K562 (cell line): ENCODE results near the gene P3H1. TPM values are rescaled to one million over a fixed set of nuclear protein-coding genes. Genes with fewer than 3 reads are reported as not detected.

Experiments used
- ARID1B ChIP-seq: fragments of 450-650 bp; IDR thresholded peaks from 2 replicates; pipeline ENCODE4 v1.6.1; 2016; ENCODE audit warnings: antibody characterized with exemption, mild to moderate bottlenecking, inconsistent platforms
- CBFA2T2 ChIP-seq: fragments of 450-650 bp; conservative IDR thresholded peaks from 2 replicates; pipeline ENCODE4 v1.6.1; 2017; ENCODE audit warnings: mild to moderate bottlenecking
- FIP1L1 ChIP-seq: fragments of 200-400 bp; formaldehyde crosslinking; IDR thresholded peaks from 2 replicates; pipeline ENCODE4 v1.6.1; 2018; ENCODE audit warnings: mild to moderate bottlenecking, low read depth, low read length; ENCODE audit not compliant: poor library complexity, severe bottlenecking
- KDM1A ChIP-seq, 2 experiments: fragments of 450-650 bp; IDR thresholded peaks; 2 replicates each; pipeline ENCODE4 v1.6.1; 2016; ENCODE audit warnings: mild to moderate bottlenecking in 2 of 2
- MTF1 ChIP-seq: fragments of 250-450 bp; sonication (Bioruptor Pico); IDR thresholded peaks from 2 replicates; pipeline ENCODE4 v1.9.0; 2021; ENCODE audit warnings: moderate library complexity, mild to moderate bottlenecking, inconsistent platforms, borderline replicate concordance
- POLR2H ChIP-seq: IDR thresholded peaks from 2 replicates; pipeline ENCODE4 v1.6.1; 2016; ENCODE audit warnings: missing genetic modification characterization, low read depth, mild to moderate bottlenecking, control low read depth, missing compliant biosample characterization, moderate library complexity
- SIN3A ChIP-seq, 2 experiments: fragments of 150-350 bp in 1 of 2; IDR thresholded peaks; 2 replicates each; pipeline ENCODE4 v1.6.1; 2011 to 2016; ENCODE audit warnings: borderline replicate concordance in 2 of 2, low read depth in 2 of 2, low read length in 2 of 2, mild to moderate bottlenecking in 2 of 2, moderate library complexity in 2 of 2; ENCODE audit not compliant: control insufficient read depth in 1 of 2
- TCF7L2 ChIP-seq: fragments of 150-350 bp; IDR thresholded peaks from 2 replicates; pipeline ENCODE4 v1.6.1; 2016; ENCODE audit warnings: low read depth, mild to moderate bottlenecking, low read length, moderate library complexity
- ZNF512 ChIP-seq: IDR thresholded peaks from 2 replicates; pipeline ENCODE4 v1.6.1; 2016; ENCODE audit warnings: missing genetic modification characterization, missing compliant biosample characterization
- ZNF592 ChIP-seq: fragments of 450-650 bp; IDR thresholded peaks from 2 replicates; pipeline ENCODE4 v1.6.1; 2017; ENCODE audit warnings: antibody characterized with exemption, mild to moderate bottlenecking
- ZNF75A ChIP-seq: fragments of 450-650 bp; formaldehyde crosslinking; IDR thresholded peaks from 2 replicates; pipeline ENCODE4 v1.4.0; 2020; ENCODE audit warnings: mild to moderate bottlenecking
- polyA plus RNA-seq, 8 experiments: library from polyadenylated mRNA; depleted of rRNA in 4 of 8; stranded (reverse) in 5 of 8; unstranded in 3 of 8; fragments of >200 nt; fragmentation: Nextera tagmentation in 2 of 8; fragmentation: Illumina TruSeq in 1 of 8; extraction: Ambion mirVana in 2 of 8; extraction: Trizol in 1 of 8; gene quantifications; 2 replicates each; pipeline versions ENCODE4 v1.2.1 to v1.2.3, GENCODE V29; 2011 to 2014; ENCODE audit warnings: inconsistent platforms in 1 of 8, missing spikeins in 1 of 8
- total RNA-seq, 7 experiments: library from RNA; depleted of rRNA in 6 of 7; stranded (reverse); fragments of >200 nt in 6 of 7; fragmentation: Illumina TruSeq in 2 of 7; extraction: Trizol in 2 of 7; gene quantifications; 2 replicates each; pipeline versions ENCODE4 v1.2.1 to v1.2.3, GENCODE V29; 2011 to 2021; ENCODE audit warnings: low replicate concordance in 1 of 7

The P3H1 gene
- total and polyA plus RNA-seq, 9 of the 15 experiments (the other 6 are each of a cell fraction or from before 2014, with no cell fraction given) = 1.7 to 81.7 (median 45.7) TPM

GRCh38 chr1:42768172-42768571, 1.3 kb upstream of the P3H1 start (continued):
- TF ChIP-seq ZNF592 = no peak
- peak; percentile 55 for TF ChIP-seq CBFA2T2
- no peak for TF ChIP-seq SIN3A (IDR thresholded peaks at IDR 0.05; ENCODE audit: borderline replicate concordance in 2 of 2, control insufficient read depth in 1 of 2, low read depth in 2 of 2, low read length in 2 of 2)
- 0 out of 2 replicates have a peak, but pooled peaks have one; percentile 33 for TF ChIP-seq POLR2H
- no peak for TF ChIP-seq TCF7L2
- TF ChIP-seq ZNF75A (CRISPR knock-in tag) = no peak
- TF ChIP-seq FIP1L1 = no peak
- TF ChIP-seq KDM1A (IDR thresholded peaks at IDR 0.05) = peak in 1 of 2 experiments; percentile 43; a peak in 1 of 4 replicates
- TF ChIP-seq ZNF512 = no peak
- TF ChIP-seq MTF1 (CRISPR knock-in tag) = no peak
- peak; percentile 38; the same call in 1 of the 2 replicates for TF ChIP-seq ARID1B
